Measurements from ENCODE around the gene MT2A. TPM values are rescaled to one million over a fixed set of nuclear protein-coding genes. Genes with fewer than 3 reads are reported as not detected.

Gene MT2A
- total and polyA plus RNA-seq, 2 of the 13 experiments (the other 11 are each of a cell fraction or from before 2014, with no cell fraction given): 135 to 371 TPM

DNA sequence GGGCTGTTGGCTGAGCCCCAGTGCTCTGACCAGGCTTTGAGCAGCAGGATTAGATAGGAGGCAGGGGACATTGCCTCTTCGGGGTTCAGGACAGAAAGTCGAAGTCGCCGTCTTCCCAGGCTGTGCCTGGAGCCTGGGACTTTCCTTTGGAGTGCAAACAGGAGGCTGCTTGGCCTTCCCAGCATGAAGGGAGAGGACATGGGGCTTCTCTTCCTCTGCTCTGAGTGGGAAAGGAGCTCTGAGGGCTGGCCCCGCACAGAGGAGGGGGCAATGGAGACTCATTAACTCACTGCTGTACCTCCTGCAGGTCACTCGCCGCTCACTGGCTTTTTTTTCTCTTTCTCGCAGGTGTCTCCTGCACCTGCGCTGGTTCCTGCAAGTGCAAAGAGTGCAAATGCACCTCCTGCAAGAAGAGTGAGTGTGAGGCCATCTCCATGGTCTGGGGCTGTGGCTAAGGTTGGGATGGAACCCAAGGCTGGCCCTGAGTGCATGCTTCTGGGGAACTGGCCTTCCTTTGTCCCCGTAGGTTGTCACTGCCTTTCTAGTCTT lies 50.0 kb downstream of the MT2A start (continued):
- TF ChIP-seq ZBTB42 (CRISPR knock-in tag; IDR thresholded peaks at IDR 0.05): no peak
- TF ChIP-seq REXO4 (CRISPR knock-in tag; IDR thresholded peaks at IDR 0.05; ENCODE audit: borderline replicate concordance): no peak
- TF ChIP-seq FOXA3 (CRISPR knock-in tag; IDR thresholded peaks at IDR 0.05): no peak
- no peak for TF ChIP-seq ATF5 (CRISPR knock-in tag; IDR thresholded peaks at IDR 0.05; ENCODE audit: low read depth)
- no peak for TF ChIP-seq ZNF33A (CRISPR knock-in tag; IDR thresholded peaks at IDR 0.05; ENCODE audit: borderline replicate concordance)
- no peak for TF ChIP-seq ZNF616 (CRISPR knock-in tag; IDR thresholded peaks at IDR 0.05; ENCODE audit: low read depth)
- TF ChIP-seq SP140L (CRISPR knock-in tag; IDR thresholded peaks at IDR 0.05; ENCODE audit: borderline replicate concordance): no peak
- TF ChIP-seq ZNF737 (CRISPR knock-in tag; IDR thresholded peaks at IDR 0.05; ENCODE audit: borderline replicate concordance): no peak
- 0 out of 2 replicates have a peak, but pooled peaks have one; percentile 38 for TF ChIP-seq TOPORS (CRISPR knock-in tag; IDR thresholded peaks at IDR 0.05)
- no peak for TF ChIP-seq HNRNPH1 (optimal IDR thresholded peaks at IDR 0.05; ENCODE audit: low read depth, low read length)
- TF ChIP-seq KLF9 (CRISPR knock-in tag; IDR thresholded peaks at IDR 0.05; ENCODE audit: low read depth): no peak
- TF ChIP-seq ZNF724P (CRISPR knock-in tag; IDR thresholded peaks at IDR 0.05; ENCODE audit: borderline replicate concordance): no peak
- peak; percentile 47; the same call in 1 of the 2 replicates for TF ChIP-seq CSRNP1 (CRISPR knock-in tag; IDR thresholded peaks at IDR 0.05)
- TF ChIP-seq ZNF337 (CRISPR knock-in tag; IDR thresholded peaks at IDR 0.05; ENCODE audit: borderline replicate concordance, low read depth): no peak
- TF ChIP-seq TFE3 (CRISPR knock-in tag; IDR thresholded peaks at IDR 0.05): no peak
- TF ChIP-seq, protein P1, sequence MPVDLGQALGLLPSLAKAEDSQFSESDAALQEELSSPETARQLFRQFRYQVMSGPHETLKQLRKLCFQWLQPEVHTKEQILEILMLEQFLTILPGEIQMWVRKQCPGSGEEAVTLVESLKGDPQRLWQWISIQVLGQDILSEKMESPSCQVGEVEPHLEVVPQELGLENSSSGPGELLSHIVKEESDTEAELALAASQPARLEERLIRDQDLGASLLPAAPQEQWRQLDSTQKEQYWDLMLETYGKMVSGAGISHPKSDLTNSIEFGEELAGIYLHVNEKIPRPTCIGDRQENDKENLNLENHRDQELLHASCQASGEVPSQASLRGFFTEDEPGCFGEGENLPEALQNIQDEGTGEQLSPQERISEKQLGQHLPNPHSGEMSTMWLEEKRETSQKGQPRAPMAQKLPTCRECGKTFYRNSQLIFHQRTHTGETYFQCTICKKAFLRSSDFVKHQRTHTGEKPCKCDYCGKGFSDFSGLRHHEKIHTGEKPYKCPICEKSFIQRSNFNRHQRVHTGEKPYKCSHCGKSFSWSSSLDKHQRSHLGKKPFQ (CRISPR knock-in tag; IDR thresholded peaks at IDR 0.05; ENCODE audit: insufficient replicate concordance): no peak
- no peak for TF ChIP-seq NAIF1 (CRISPR knock-in tag; IDR thresholded peaks at IDR 0.05; ENCODE audit: borderline replicate concordance)
- TF ChIP-seq ZNF282 (IDR thresholded peaks at IDR 0.05; ENCODE audit: partially characterized antibody): no peak
- no peak for TF ChIP-seq ZSCAN30 (CRISPR knock-in tag; IDR thresholded peaks at IDR 0.05)
- no peak for TF ChIP-seq SATB2 (CRISPR knock-in tag; IDR thresholded peaks at IDR 0.05)
- TF ChIP-seq ZNF232 (CRISPR knock-in tag; IDR thresholded peaks at IDR 0.05; ENCODE audit: borderline replicate concordance): no peak
- TF ChIP-seq TEF (CRISPR knock-in tag; IDR thresholded peaks at IDR 0.05): no peak
- TF ChIP-seq ZNF678 (CRISPR knock-in tag; IDR thresholded peaks at IDR 0.05): no peak
